Upper lobe of left lung (tissue), 4 donors: Measurements from ENCODE around the gene PNPLA8.

ENCODE experiments used
- CTCF ChIP-seq, 6 experiments: fragments of 450-650 bp in 4 of 6; fragments of 200-600 bp in 2 of 6; sonication (generic) in 2 of 6; IDR thresholded peaks; one replicate each; pipeline ENCODE4 v1.5.1; 2016 to 2019; ENCODE audit warnings: antibody characterized with exemption in 6 of 6
- EP300 ChIP-seq, 4 donors: sonication (generic); formaldehyde crosslinking; IDR thresholded peaks; one replicate each; pipeline ENCODE4 v1.5.1; 2017; ENCODE audit warnings: antibody characterized with exemption in 4 of 4, control low read depth in 2 of 4
- POLR2AphosphoS5 ChIP-seq, 2 donors: sonication (generic); formaldehyde crosslinking; IDR thresholded peaks; one replicate each; pipeline ENCODE4 v1.5.1; 2017; ENCODE audit warnings: antibody characterized with exemption in 2 of 2

- TF ChIP-seq CTCF (IDR thresholded peaks at IDR 0.05) (no peak), POLR2AphosphoS5 (IDR thresholded peaks at IDR 0.05) (no peak), EP300 (IDR thresholded peaks at IDR 0.05) (no peak)
Observed at GRCh38 chr7:108487646-108488045, 38.3 kb downstream of the PNPLA8 start.
